Ishikawa (cell line): ENCODE results near the gene IL1RN.

Source experiments
- CEBPB ChIP-seq: IDR thresholded peaks from 2 replicates; pipeline ENCODE4 v1.6.1; 2012
- CREB1 ChIP-seq: IDR thresholded peaks from 2 replicates; pipeline ENCODE4 v1.6.1; 2012; ENCODE audit warnings: low read depth
- EGR1 ChIP-seq: IDR thresholded peaks from 2 replicates; pipeline ENCODE4 v1.6.1; 2012
- EP300 ChIP-seq: IDR thresholded peaks from 2 replicates; pipeline ENCODE4 v1.6.1; 2012; ENCODE audit warnings: borderline replicate concordance
- MAX ChIP-seq: IDR thresholded peaks from 2 replicates; pipeline ENCODE4 v1.6.1; 2012
- REST ChIP-seq: IDR thresholded peaks from 2 replicates; pipeline ENCODE4 v1.6.1; 2012; ENCODE audit warnings: low read depth, mild to moderate bottlenecking
- TAF1 ChIP-seq: IDR thresholded peaks from 2 replicates; pipeline ENCODE4 v1.6.1; 2012; ENCODE audit warnings: low read depth, mild to moderate bottlenecking
- TEAD4 ChIP-seq: IDR thresholded peaks from 2 replicates; pipeline ENCODE4 v1.6.1; 2012
- ZBTB7A ChIP-seq: IDR thresholded peaks from 2 replicates; pipeline ENCODE4 v1.6.1; 2012; ENCODE audit warnings: low read depth

GRCh38 chr2:113098041-113098440 lies 29.4 kb upstream of the IL1RN start:
- TF ChIP-seq EP300, result no peak
- TF ChIP-seq REST, result no peak
- TF ChIP-seq CREB1, result no peak
- TF ChIP-seq CEBPB, result no peak
- no peak for TF ChIP-seq TAF1
- TF ChIP-seq MAX, result no peak
- no peak for TF ChIP-seq ZBTB7A
- no peak for TF ChIP-seq EGR1
- TF ChIP-seq TEAD4, result no peak
